HUES6 (cell line): Measurements from ENCODE around the gene PADI3.

Experiments
- H3K27ac ChIP-seq: 2 replicates; pipeline ENCODE4 v1.7.0; 2013; ENCODE audit warnings: low read depth, mild to moderate bottlenecking, low read length, inconsistent platforms
- H3K27me3 ChIP-seq: 2 replicates; pipeline ENCODE4 v1.6.1; 2013; ENCODE audit warnings: low read length; ENCODE audit not compliant: control insufficient read depth, insufficient read depth
- H3K36me3 ChIP-seq: 2 replicates; pipeline ENCODE4 v1.6.1; 2013; ENCODE audit warnings: low read length; ENCODE audit not compliant: control insufficient read depth, insufficient read depth
- H3K4me1 ChIP-seq: 2 replicates; pipeline ENCODE4 v1.6.1; 2013; ENCODE audit warnings: low read length; ENCODE audit not compliant: control insufficient read depth, insufficient read depth
- H3K4me3 ChIP-seq: 2 replicates; pipeline ENCODE4 v1.5.1; 2013; ENCODE audit warnings: low read depth, low read length
- H3K9ac ChIP-seq: one replicate; pipeline ENCODE4 v1.6.1; 2013; ENCODE audit warnings: mild to moderate bottlenecking, low read length
- H3K9me3 ChIP-seq: 2 replicates; pipeline ENCODE4 v1.6.1; 2013; ENCODE audit warnings: low read depth, low read length; ENCODE audit not compliant: control insufficient read depth, insufficient read depth

PADI3 gene

DNA sequence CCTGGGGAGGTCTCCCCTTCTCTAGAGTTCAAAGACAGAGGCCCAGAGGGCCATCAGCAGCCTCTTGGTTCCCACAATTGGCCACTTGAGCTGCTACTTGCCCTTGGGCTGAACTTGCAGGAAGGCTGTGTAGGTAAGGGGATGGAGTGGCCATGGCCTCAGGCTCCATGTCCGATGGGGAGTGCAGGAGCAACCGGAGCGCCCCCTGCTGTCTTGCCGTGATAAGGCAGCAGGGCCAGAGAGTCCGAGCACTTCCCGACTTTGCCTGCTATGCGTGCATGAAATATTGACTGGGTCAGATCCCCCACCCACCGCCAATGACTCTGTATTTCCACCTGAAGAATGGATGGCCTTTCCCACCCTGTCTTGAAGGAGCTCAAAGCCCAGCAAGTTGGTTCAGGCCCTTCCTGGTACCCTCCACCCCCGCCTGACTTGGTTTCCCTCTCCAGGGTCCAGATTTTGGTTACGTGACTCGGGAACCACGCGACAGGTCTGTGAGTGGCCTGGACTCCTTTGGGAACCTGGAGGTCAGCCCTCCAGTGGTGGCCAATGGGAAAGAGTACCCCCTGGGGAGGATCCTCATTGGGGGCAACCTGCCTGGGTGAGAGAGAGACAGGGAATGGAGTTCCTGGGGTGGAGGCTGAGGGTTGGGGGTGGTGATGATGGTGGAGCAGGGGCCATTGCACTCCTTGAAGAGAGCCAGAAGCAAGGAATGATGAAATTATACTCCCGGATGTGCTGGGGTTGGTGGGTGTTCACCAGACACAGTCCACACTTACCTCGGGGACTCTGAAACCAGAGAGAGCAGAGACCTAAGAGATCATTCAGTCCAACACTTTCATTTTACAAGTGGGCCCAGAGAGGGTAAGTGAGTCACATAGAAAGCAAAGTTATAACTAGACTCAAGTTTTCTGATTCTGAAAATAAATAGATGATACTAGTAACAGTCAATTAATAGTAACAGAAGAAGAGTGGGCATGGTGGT is 25.6 kb downstream of the PADI3 start:
- H3K4me3 ChIP-seq, result no peak overlapping the region
- H3K9me3 ChIP-seq, result no peaks in the 10 kb centered on the region
- H3K4me1 ChIP-seq, result peaks cover 4% of the 10 kb centered on the region; the same call in 1 of the 2 replicates
- no peaks in the 10 kb centered on the region for H3K27me3 ChIP-seq
- no peak overlapping the region for H3K9ac ChIP-seq
- H3K27ac ChIP-seq, result no peak overlapping the region
- H3K36me3 ChIP-seq, result no peaks in the 10 kb centered on the region

DNA sequence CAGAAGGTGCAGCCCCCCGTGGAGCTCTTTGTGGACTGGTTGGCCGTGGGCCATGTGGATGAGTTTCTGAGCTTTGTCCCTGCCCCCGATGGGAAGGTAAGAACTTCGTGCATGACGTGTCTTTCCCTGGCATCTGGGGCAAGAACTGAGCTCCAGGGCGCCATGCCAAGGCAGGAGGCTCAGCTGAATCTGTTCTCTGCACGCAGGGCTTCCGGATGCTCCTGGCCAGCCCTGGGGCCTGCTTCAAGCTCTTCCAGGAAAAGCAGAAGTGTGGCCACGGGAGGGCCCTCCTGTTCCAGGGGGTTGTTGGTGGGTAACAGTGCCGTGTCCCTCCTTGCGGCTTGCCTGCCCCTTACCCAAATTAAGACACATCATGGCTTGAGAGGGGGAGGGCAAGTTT is 27.7 kb downstream of the PADI3 start:
- H3K36me3 ChIP-seq, result no peaks in the 10 kb centered on the region
- peaks cover 4% of the 10 kb centered on the region; the same call in 1 of the 2 replicates for H3K4me1 ChIP-seq
- H3K4me3 ChIP-seq, result no peak overlapping the region
- no peaks in the 10 kb centered on the region for H3K9me3 ChIP-seq
- no peaks in the 10 kb centered on the region for H3K27me3 ChIP-seq
- H3K27ac ChIP-seq, result no peak overlapping the region
- no peak overlapping the region for H3K9ac ChIP-seq

DNA sequence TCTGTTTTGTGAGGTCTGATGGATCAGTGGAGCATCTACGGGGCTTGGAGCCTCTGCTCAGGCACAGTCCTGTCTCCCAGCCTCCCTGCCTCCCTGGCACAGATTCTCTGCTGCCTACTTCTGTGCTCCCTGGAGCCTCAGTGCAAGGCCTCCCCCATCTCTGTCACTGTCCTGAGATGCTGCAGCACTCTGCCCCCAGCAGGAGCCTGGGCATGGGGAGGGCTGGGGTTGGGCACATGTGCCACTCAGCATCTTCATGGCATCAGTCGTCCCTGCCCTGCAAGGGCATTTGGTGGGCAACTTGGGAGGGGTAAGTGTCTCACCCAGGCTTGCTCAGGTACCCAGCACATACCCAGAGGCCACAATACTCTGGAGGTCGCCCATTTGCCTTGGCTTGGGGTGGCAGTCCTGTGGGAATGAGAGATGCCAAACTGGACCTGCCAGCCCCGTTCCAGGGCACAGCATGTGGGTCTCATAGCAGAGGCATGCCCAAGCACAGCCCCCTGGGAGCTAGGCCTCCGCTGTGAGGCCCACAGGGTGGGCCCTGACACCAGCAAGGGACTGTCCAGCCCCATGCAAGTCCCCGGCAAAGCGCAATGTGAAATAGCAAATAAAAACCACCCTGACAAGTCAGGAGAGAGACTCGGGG is 28.7 kb downstream of the PADI3 start:
- Histone ChIP-seq H3K9ac (no peak overlapping the region), H3K27me3 (no peaks in the 10 kb centered on the region), H3K9me3 (no peaks in the 10 kb centered on the region), H3K27ac (no peak overlapping the region), H3K36me3 (no peaks in the 10 kb centered on the region), H3K4me1 (peaks cover 4% of the 10 kb centered on the region; the same call in 1 of the 2 replicates), H3K4me3 (no peak overlapping the region)

DNA sequence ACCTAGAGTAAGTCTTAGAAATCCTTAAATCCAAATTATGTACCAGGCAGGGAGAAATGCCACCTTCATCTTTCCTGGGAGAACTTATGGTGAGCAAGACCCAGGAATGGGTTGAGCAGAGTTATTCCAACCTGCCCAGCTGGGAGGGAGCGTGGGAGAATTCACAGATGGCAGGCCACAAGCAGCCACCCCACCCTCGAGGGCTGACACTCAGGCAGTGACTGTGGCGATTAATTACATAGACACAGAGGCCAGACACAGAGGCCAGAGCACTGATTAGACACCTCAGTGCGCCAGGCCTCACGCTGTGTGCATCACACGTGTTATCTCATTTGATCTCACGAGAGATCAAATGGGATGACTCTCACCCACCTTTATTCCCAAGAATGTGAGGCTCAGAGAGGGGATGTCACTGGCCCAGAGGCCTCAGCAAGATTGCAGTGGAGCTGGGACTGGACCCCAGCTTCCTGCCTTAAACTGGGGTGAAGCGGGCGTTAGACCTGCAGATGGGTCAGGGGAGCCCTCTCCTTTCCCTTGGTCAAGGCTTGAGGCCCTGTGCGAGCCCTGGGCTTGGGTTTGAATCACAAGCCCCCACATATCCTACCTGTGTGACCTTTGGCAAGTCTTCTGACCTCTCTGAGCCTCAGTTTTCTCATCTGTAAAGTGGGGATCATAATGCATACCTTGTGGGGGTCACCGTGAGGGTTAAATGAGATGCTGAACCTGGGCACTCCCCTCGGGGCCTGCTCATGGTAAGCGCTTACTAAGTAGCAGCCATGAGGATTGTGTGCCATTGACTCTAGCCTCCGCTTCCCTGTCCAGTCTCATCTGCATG is 30.3 kb downstream of the PADI3 start:
- H3K9ac ChIP-seq, result no peak overlapping the region
- no peaks in the 10 kb centered on the region for H3K27me3 ChIP-seq
- H3K36me3 ChIP-seq, result no peaks in the 10 kb centered on the region
- no peak overlapping the region for H3K4me3 ChIP-seq
- no peaks in the 10 kb centered on the region for H3K9me3 ChIP-seq
- H3K27ac ChIP-seq, result no peak overlapping the region
- H3K4me1 ChIP-seq, result 0 out of 2 replicates have a peak, but pooled peaks cover 4% of the 10 kb centered on the region

DNA sequence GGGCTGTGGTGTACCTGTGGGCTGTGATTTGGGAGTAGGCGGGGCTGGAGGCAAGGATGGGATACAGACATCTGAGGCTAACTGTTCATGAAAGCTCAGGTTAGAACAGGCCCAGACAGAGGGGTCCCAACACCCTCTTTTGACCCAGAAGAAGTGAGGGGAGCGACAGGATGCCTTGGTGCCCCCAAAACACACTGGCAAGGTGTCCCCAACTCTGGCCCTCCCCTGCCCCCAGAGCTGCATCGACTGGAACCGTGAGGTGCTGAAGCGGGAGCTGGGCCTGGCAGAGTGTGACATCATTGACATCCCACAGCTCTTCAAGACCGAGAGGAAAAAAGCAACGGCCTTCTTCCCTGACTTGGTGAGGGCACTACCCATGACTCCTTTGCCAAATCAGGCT is 31.5 kb downstream of the PADI3 start:
- Histone ChIP-seq H3K4me1 (no peaks in the 10 kb centered on the region), H3K36me3 (no peaks in the 10 kb centered on the region), H3K9ac (no peak overlapping the region), H3K27ac (no peak overlapping the region), H3K4me3 (no peak overlapping the region), H3K9me3 (no peaks in the 10 kb centered on the region), H3K27me3 (no peaks in the 10 kb centered on the region)

DNA sequence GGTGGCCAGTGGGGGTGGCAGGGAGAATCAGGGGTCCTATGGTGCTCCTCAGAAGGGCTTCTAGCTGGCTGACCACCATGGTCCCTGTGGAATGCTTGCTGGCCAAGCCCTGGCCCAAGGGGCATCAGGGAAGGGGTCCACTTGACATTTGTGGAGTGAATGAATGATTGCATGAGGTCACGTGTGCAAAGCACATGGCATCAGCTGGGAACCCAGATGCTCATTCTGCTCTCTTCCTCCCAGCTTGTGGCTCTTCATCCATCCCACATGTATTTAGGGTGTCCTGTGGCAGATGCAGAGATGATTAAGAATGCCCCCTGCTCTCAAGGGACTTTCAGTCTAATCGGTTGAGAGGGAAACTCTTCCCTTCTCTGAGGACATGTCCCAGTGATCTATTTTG is 32.0 kb downstream of the PADI3 start:
- H3K4me3 ChIP-seq, result no peak overlapping the region
- no peaks in the 10 kb centered on the region for H3K27me3 ChIP-seq
- H3K9ac ChIP-seq, result no peak overlapping the region
- no peak overlapping the region for H3K27ac ChIP-seq
- no peaks in the 10 kb centered on the region for H3K9me3 ChIP-seq
- no peaks in the 10 kb centered on the region for H3K36me3 ChIP-seq
- H3K4me1 ChIP-seq, result no peaks in the 10 kb centered on the region

DNA sequence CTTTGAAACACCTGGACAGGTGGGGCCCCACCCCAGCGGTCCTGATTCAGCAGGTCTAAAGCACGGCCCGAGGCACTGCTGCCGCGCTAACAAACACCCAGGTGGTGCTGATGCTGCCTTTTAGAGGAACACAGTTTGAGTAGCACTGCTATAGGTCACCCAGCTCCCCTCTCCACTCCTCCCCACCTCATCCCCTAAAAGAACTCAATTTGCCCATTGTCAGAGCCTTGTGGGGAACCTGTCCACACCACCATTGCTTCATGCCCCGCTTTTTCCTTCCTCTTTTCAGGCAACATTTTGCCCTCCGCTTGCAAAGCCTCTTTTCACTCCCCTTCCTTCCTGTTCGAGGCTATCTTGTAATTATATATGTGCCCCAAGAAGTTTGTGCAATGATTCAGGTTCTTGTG is 32.9 kb downstream of the PADI3 start:
- Histone ChIP-seq H3K9me3 (no peaks in the 10 kb centered on the region), H3K4me1 (no peaks in the 10 kb centered on the region), H3K9ac (no peak overlapping the region), H3K36me3 (no peaks in the 10 kb centered on the region), H3K4me3 (no peak overlapping the region), H3K27me3 (no peaks in the 10 kb centered on the region), H3K27ac (no peak overlapping the region)

DNA sequence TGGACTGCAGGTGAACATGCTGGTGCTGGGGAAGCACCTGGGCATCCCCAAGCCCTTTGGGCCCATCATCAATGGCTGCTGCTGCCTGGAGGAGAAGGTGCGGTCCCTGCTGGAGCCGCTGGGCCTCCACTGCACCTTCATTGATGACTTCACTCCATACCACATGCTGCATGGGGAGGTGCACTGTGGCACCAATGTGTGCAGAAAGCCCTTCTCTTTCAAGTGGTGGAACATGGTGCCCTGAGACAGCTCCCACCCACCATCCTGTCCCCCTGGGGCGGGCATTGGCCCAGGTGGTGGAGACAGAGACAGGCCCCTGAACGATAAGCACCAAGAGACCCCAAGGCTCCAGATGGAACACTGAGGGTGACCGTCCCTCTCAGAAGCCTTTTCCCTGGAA is 33.9 kb downstream of the PADI3 start:
- Histone ChIP-seq H3K4me3 (no peak overlapping the region), H3K36me3 (no peaks in the 10 kb centered on the region), H3K9ac (no peak overlapping the region), H3K4me1 (peaks cover 3% of the 10 kb centered on the region; the same call in 1 of the 2 replicates), H3K27ac (no peak overlapping the region), H3K9me3 (no peaks in the 10 kb centered on the region), H3K27me3 (no peaks in the 10 kb centered on the region)

DNA sequence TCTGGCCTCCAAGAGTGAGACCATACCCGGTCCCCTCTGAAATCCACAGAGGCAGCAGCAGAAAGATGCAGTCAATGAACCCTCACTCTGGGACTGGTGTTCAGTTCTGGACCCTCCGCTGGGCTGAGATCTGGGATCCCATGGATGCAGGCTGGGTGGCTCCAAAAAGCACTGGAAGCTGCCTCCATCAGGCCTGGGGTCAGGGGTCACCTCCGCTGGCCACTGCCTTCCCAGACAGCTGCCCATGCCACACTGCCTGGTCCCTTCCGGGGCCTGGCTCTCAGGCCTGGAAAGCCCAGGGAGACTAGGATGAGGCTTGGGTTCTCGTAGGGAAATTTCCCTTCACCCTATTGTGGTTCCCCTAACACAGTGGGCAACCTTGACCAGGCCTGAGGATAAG is 37.7 kb downstream of the PADI3 start:
- peaks cover 3% of the 10 kb centered on the region; the same call in 1 of the 2 replicates for H3K4me1 ChIP-seq
- no peaks in the 10 kb centered on the region for H3K27me3 ChIP-seq

DNA sequence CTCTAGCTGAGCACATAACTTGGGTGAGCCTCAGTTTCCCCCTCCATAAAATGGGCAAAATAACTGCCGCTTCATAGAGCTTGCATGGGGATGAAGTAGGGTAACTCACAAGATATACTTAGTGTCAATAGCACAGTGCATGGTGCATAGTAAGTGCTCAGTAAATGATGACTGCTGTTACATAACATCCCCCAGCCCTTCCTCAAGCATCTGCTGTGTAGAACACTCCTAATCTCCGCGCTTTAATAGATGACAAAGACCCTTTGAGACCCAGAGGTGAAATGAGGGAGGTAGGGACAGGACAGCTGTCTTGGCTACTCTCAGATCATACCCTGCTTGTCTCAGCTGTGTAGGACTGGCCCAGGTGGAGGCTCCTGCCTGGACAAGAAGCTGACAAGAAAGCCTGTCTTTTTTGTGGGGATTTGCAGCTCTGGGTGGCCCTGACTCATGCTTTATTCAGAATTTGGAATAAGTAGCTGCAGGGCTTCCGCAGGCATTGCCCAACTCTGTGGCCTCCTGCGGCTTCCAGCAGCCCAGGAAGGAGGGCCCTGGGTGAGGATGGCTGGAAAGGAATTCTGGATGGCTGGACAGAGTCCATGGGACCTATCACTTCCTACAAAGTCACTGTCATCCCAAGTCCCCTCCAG is 38.4 kb downstream of the PADI3 start:
- Histone ChIP-seq H3K9ac (no peak overlapping the region), H3K4me1 (peaks cover 3% of the 10 kb centered on the region; the same call in 1 of the 2 replicates), H3K27me3 (no peaks in the 10 kb centered on the region), H3K9me3 (no peaks in the 10 kb centered on the region), H3K27ac (no peak overlapping the region), H3K4me3 (no peak overlapping the region), H3K36me3 (no peaks in the 10 kb centered on the region)

More for the DNA sequence above, 37.7 kb downstream of the PADI3 start:
- Histone ChIP-seq H3K27ac (no peak overlapping the region), H3K4me3 (no peak overlapping the region), H3K36me3 (no peaks in the 10 kb centered on the region), H3K9me3 (no peaks in the 10 kb centered on the region), H3K9ac (no peak overlapping the region)
